PC-9 (cell line): ENCODE results near the gene CERS5. TPM values are rescaled to one million over a fixed set of nuclear protein-coding genes. Genes with fewer than 3 reads are reported as not detected.

Experiments used
- BruUV-seq: library from RNA; stranded (reverse); fragments of 400-500 nt; replicated peaks from 2 replicates; lab custom pipeline; 2021; lab: Mats Ljungman, UMichigan
- CTCF ChIA-PET: fragments of 300-600 bp; sonication (Branson Sonifier 250); formaldehyde crosslinking; loops from one replicate; lab custom pipeline; 2022; ENCODE audit warnings: antibody characterized with exemption; lab: Charles Lee
- POLR2A ChIA-PET: fragments of 300-600 bp; sonication (Branson Sonifier 250); formaldehyde crosslinking; loops from one replicate; lab custom pipeline; 2022; ENCODE audit warnings: antibody characterized with exemption; ENCODE audit not compliant: unreplicated experiment; lab: Charles Lee
- DNase-seq, 2 experiments: peaks; one replicate each; pipeline versions ENCODE4 v3.0.0 to v3.0.0-alpha.2; 2015 to 2022; ENCODE audit warnings: mixed read lengths in 1 of 2
- H2AFZ ChIP-seq: fragments of 200-600 bp; sonication (generic); 2 replicates; pipeline ENCODE4 v1.8.1; 2017; ENCODE audit warnings: antibody characterized with exemption
- H3F3A ChIP-seq: fragments of 200-600 bp; sonication (generic); 2 replicates; pipeline ENCODE4 v1.8.1; 2017; ENCODE audit warnings: antibody characterized with exemption, mild to moderate bottlenecking, low read depth; ENCODE audit not compliant: insufficient read depth
- H3K27ac ChIP-seq: fragments of 200-600 bp; sonication (generic); 2 replicates; pipeline ENCODE4 v1.6.1; 2016; ENCODE audit warnings: mixed run types
- H3K27me3 ChIP-seq: fragments of 200-600 bp; sonication (generic); 2 replicates; pipeline ENCODE4 v1.6.1; 2016; ENCODE audit warnings: low read depth, mixed run types; ENCODE audit not compliant: insufficient read depth
- H3K36me3 ChIP-seq: fragments of 200-600 bp; sonication (generic); 2 replicates; pipeline ENCODE4 v1.6.1; 2016; ENCODE audit warnings: low read depth, mixed run types
- H3K4me1 ChIP-seq: fragments of 200-600 bp; sonication (generic); replicated peaks from 2 replicates; pipeline ENCODE4 v1.6.1; 2016; ENCODE audit warnings: mixed run types; ENCODE audit not compliant: insufficient read depth
- H3K4me2 ChIP-seq: fragments of 200-600 bp; sonication (generic); 2 replicates; pipeline ENCODE4 v1.6.1; 2017; ENCODE audit warnings: mixed run types
- H3K4me3 ChIP-seq: fragments of 200-600 bp; sonication (generic); 2 replicates; pipeline ENCODE4 v1.6.1; 2016; ENCODE audit warnings: mixed run types
- H3K79me2 ChIP-seq: fragments of 200-600 bp; sonication (generic); 2 replicates; pipeline ENCODE4 v1.6.1; 2017; ENCODE audit warnings: low read depth, mixed run types
- H3K9me2 ChIP-seq: fragments of 200-600 bp; sonication (generic); 2 replicates; pipeline ENCODE4 v1.8.1; 2017; ENCODE audit warnings: mild to moderate bottlenecking; ENCODE audit not compliant: insufficient read depth
- H3K9me3 ChIP-seq: fragments of 200-600 bp; sonication (generic); 2 replicates; pipeline ENCODE4 v1.8.1; 2016; ENCODE audit warnings: low read depth; ENCODE audit not compliant: insufficient read depth
- H4K20me1 ChIP-seq: fragments of 200-600 bp; sonication (generic); 2 replicates; pipeline ENCODE4 v1.8.1; 2017; ENCODE audit not compliant: insufficient read depth
- CTCF ChIP-seq: fragments of 200-600 bp; sonication (generic); conservative IDR thresholded peaks from 2 replicates; pipeline ENCODE4 v1.6.1; 2017; ENCODE audit warnings: mixed run types, antibody characterized with exemption, mild to moderate bottlenecking, moderate library complexity
- EZH2 ChIP-seq: fragments of 200-600 bp; sonication (generic); IDR thresholded peaks from 2 replicates; pipeline ENCODE4 v1.8.0; 2017; ENCODE audit warnings: antibody characterized with exemption, low read depth
- intact Hi-C: fragments of 100-400 bp; cut with micrococcal nuclease; formaldehyde crosslinking; loops from one replicate; pipeline ENCODE4 v1.10.0; 2022; ENCODE audit not compliant: unreplicated experiment
- total RNA-seq: library from RNA; stranded (reverse); gene quantifications from 2 replicates; pipeline ENCODE4 v1.2.3, GENCODE V29; 2021

Gene CERS5
- total RNA-seq, 1 experiment from 2014 or later = 33.0 TPM

GRCh38 chr12:50100561-50100960 lies 66.6 kb downstream of the CERS5 start:
- intact Hi-C loops = no loop called here
- Histone ChIP-seq H3K36me3 (peaks cover 12% of the 10 kb centered on the region; the same call in 1 of the 2 replicates), H3F3A (peaks cover 9% of the 10 kb centered on the region; the same call in 1 of the 2 replicates), H3K27ac (no peak overlapping the region), H3K27me3 (no peaks in the 10 kb centered on the region), H3K4me3 (no peak overlapping the region), H3K4me2 (no peak overlapping the region), H3K79me2 (no peaks in the 10 kb centered on the region), H2AFZ (no peak overlapping the region), H3K9me3 (no peaks in the 10 kb centered on the region), H3K4me1 (no peaks in the 10 kb centered on the region), H3K9me2 (no peaks in the 10 kb centered on the region), H4K20me1 (no peaks in the 10 kb centered on the region)
- ChIA-PET POLR2A (interaction anchor here (0.5 kb wide), 1 partner anchor 138 kb away, joined by 22 read pairs; no protein-coding TSS in a partner anchor), CTCF (interaction anchor here (0.6 kb wide), 1 partner anchor 383 kb away, joined by 7 read pairs; no protein-coding TSS in a partner anchor)
- BruUV-seq = no TSS peak
- DNase-seq = no peak
- TF ChIP-seq EZH2 = no peak
- TF ChIP-seq CTCF = no peak

- Histone ChIP-seq H3K27ac (no peak overlapping the region), H3K36me3 (peaks cover 14% of the 10 kb centered on the region; the same call in 1 of the 2 replicates), H2AFZ (no peak overlapping the region), H4K20me1 (no peaks in the 10 kb centered on the region), H3K9me3 (no peaks in the 10 kb centered on the region), H3F3A (peaks cover 9% of the 10 kb centered on the region; the same call in 1 of the 2 replicates), H3K79me2 (no peaks in the 10 kb centered on the region), H3K4me3 (no peak overlapping the region), H3K27me3 (no peaks in the 10 kb centered on the region), H3K4me2 (no peak overlapping the region), H3K4me1 (no peaks in the 10 kb centered on the region), H3K9me2 (no peaks in the 10 kb centered on the region)
- POLR2A ChIA-PET = no interaction called here
- no peak for TF ChIP-seq EZH2
- no TSS peak for BruUV-seq
- CTCF ChIA-PET = no interaction called here
- DNase-seq = no peak
- intact Hi-C loops = no loop called here
These were observed 67.7 kb downstream of the CERS5 start for GRCh38 chr12:50099302-50100008.

GRCh38 chr12:50097952-50098351 lies 69.2 kb downstream of the CERS5 start:
- no peak overlapping the region for H2AFZ ChIP-seq
- H3K4me1 ChIP-seq = no peaks in the 10 kb centered on the region
- no TSS peak for BruUV-seq
- no peak overlapping the region for H3K27ac ChIP-seq
- no peaks in the 10 kb centered on the region for H3K79me2 ChIP-seq
- no peak for DNase-seq
- POLR2A ChIA-PET = no interaction called here
- TF ChIP-seq EZH2 (no peak), CTCF (no peak)
- H3K36me3 ChIP-seq = peaks cover 14% of the 10 kb centered on the region; the same call in 1 of the 2 replicates
- intact Hi-C loops = no loop called here
- no peaks in the 10 kb centered on the region for H3K27me3 ChIP-seq
- H3K9me3 ChIP-seq = no peaks in the 10 kb centered on the region
- CTCF ChIA-PET = no interaction called here
- H3K9me2 ChIP-seq = no peaks in the 10 kb centered on the region
- H3K4me3 ChIP-seq = no peak overlapping the region
- H4K20me1 ChIP-seq = no peaks in the 10 kb centered on the region
- H3F3A ChIP-seq = peaks cover 9% of the 10 kb centered on the region; the same call in 1 of the 2 replicates
- H3K4me2 ChIP-seq = no peak overlapping the region
